Keratinocyte (primary cell): ENCODE results near the gene ALOX5AP. TPM values are rescaled to one million over a fixed set of nuclear protein-coding genes. Genes with fewer than 3 reads are reported as not detected.

Experiments used
- DNase-seq: peaks from one replicate; pipeline ENCODE4 v3.0.0-alpha.2; 2011; ENCODE audit warnings: low read depth, missing footprints, low spot score
- FAIRE-seq: peaks from 2 replicates; lab custom pipeline; 2011; peaks lifted over from hg19 to GRCh38; lab: Jason Lieb, UNC
- H2AFZ ChIP-seq: 2 replicates; pipeline ENCODE4 v1.6.0; 2012; ENCODE audit warnings: low read length, control low read depth, inconsistent platforms; ENCODE audit not compliant: control insufficient read depth
- H3K27ac ChIP-seq: 2 replicates; pipeline ENCODE4 v1.5.1; 2011; ENCODE audit warnings: low read length; ENCODE audit not compliant: control insufficient read depth, insufficient read depth
- H3K27me3 ChIP-seq: 3 replicates; pipeline ENCODE4 v1.6.0; 2011; ENCODE audit warnings: low read length; ENCODE audit not compliant: control insufficient read depth, insufficient read depth; ENCODE audit errors: extremely low read depth
- H3K36me3 ChIP-seq, 2 experiments: 2 replicates in 1 of 2; 3 replicates in 1 of 2; pipeline ENCODE4 v1.5.1; 2011; ENCODE audit warnings: low read length in 2 of 2, mild to moderate bottlenecking in 1 of 2; ENCODE audit not compliant: control insufficient read depth in 2 of 2, insufficient read depth in 2 of 2; ENCODE audit errors: extremely low read depth in 1 of 2
- H3K4me1 ChIP-seq: 3 replicates; pipeline ENCODE4 v1.5.1; 2011; ENCODE audit warnings: low read length; ENCODE audit not compliant: control insufficient read depth, insufficient read depth; ENCODE audit errors: extremely low read depth
- H3K4me2 ChIP-seq: 3 replicates; pipeline ENCODE4 v1.6.0; 2011; ENCODE audit warnings: low read depth, low read length; ENCODE audit not compliant: control insufficient read depth, insufficient read depth; ENCODE audit errors: extremely low read depth
- H3K4me3 ChIP-seq, 3 experiments: fragments of 200-600 bp in 1 of 3; sonication (generic) in 1 of 3; 2 replicates in 2 of 3; 3 replicates in 1 of 3; pipeline ENCODE4 v1.5.1; 2011 to 2016; ENCODE audit warnings: low read length in 3 of 3, mild to moderate bottlenecking in 3 of 3, control low read depth in 2 of 3, inconsistent platforms in 1 of 3, low read depth in 1 of 3, mixed read lengths in 1 of 3, mixed run types in 1 of 3, moderate library complexity in 1 of 3; ENCODE audit not compliant: control insufficient read depth in 2 of 3, insufficient read depth in 2 of 3; ENCODE audit errors: extremely low read depth in 1 of 3
- H3K79me2 ChIP-seq: 2 replicates; pipeline ENCODE4 v1.6.0; 2012; ENCODE audit warnings: low read length; ENCODE audit not compliant: control insufficient read depth, insufficient read depth
- H3K9ac ChIP-seq: 3 replicates; pipeline ENCODE4 v1.6.0; 2011; ENCODE audit warnings: low read length; ENCODE audit not compliant: control insufficient read depth, insufficient read depth; ENCODE audit errors: extremely low read depth
- H3K9me1 ChIP-seq: 3 replicates; pipeline ENCODE4 v1.6.0; 2011; ENCODE audit warnings: low read length; ENCODE audit not compliant: control insufficient read depth, insufficient read depth; ENCODE audit errors: extremely low read depth
- H3K9me3 ChIP-seq: 2 replicates; pipeline ENCODE4 v1.5.1; 2012; ENCODE audit warnings: low read depth, low read length; ENCODE audit not compliant: control insufficient read depth
- H4K20me1 ChIP-seq: 3 replicates; pipeline ENCODE4 v1.6.0; 2011; ENCODE audit warnings: low read length; ENCODE audit not compliant: control insufficient read depth, insufficient read depth; ENCODE audit errors: extremely low read depth
- EZH2 ChIP-seq: IDR thresholded peaks from one replicate; pipeline ENCODE4 v1.6.1; 2012; ENCODE audit warnings: inconsistent platforms, mild to moderate bottlenecking, low read length, moderate library complexity
- dilution Hi-C: fragments of 300-500 bp; cut with MboI; formaldehyde crosslinking; loops from one replicate; pipeline ENCODE4 v1.7.0; 2020; ENCODE audit warnings: low sequenced_read_pairs; ENCODE audit not compliant: extremely low pct_ligation_motif_present
- polyA plus RNA-seq, 5 experiments: library from polyadenylated mRNA; depleted of rRNA in 3 of 5; stranded (reverse) in 3 of 5; stranded (forward) in 1 of 5; unstranded in 1 of 5; fragments of >200 nt; gene quantifications; 1 replicate in 1 of 5; 2 replicates in 3 of 5; 3 replicates in 1 of 5; pipeline versions ENCODE4 v1.2.1 to v1.2.3, GENCODE V29; 2011 to 2012; ENCODE audit warnings: missing spikeins in 2 of 5, low read depth in 1 of 5, low replicate concordance in 1 of 5
- TF ChIP-seq, protein P1 (sequence below), 3 experiments: IDR thresholded peaks in 1 of 3; conservative IDR thresholded peaks in 1 of 3; optimal IDR thresholded peaks in 1 of 3; 2 replicates in 2 of 3; 3 replicates in 1 of 3; pipeline versions ENCODE3 to v1.5.1; 2011; ENCODE audit warnings: low read length in 3 of 3, mild to moderate bottlenecking in 3 of 3, moderate library complexity in 2 of 3, control low read depth in 1 of 3, inconsistent platforms in 1 of 3; ENCODE audit not compliant: insufficient read depth in 2 of 3; ENCODE audit errors: extremely low read depth in 1 of 3

The ALOX5AP gene
- polyA plus RNA-seq, 1 donor (not counting 4 experiments of a cell fraction or from before 2014, with no cell fraction given) = 0.31 TPM

GRCh38 chr13:30718661-30719524 is 16.4 kb upstream of the ALOX5AP start:
- Histone ChIP-seq H3K27me3 (no peaks in the 10 kb centered on the region), H3K9me1 (no peaks in the 10 kb centered on the region), H2AFZ (no peak overlapping the region), H3K9me3 (no peaks in the 10 kb centered on the region), H3K79me2 (no peaks in the 10 kb centered on the region), H3K9ac (no peak overlapping the region), H3K4me1 (peaks cover 12% of the 10 kb centered on the region), H4K20me1 (no peaks in the 10 kb centered on the region), H3K4me2 (peak overlapping the region; percentile 27), H3K36me3 (no peaks in the 10 kb centered on the region), H3K27ac (peak overlapping the region; percentile 26), H3K4me3 (no peak overlapping the region)
- no peak for DNase-seq
- TF ChIP-seq, protein P1, sequence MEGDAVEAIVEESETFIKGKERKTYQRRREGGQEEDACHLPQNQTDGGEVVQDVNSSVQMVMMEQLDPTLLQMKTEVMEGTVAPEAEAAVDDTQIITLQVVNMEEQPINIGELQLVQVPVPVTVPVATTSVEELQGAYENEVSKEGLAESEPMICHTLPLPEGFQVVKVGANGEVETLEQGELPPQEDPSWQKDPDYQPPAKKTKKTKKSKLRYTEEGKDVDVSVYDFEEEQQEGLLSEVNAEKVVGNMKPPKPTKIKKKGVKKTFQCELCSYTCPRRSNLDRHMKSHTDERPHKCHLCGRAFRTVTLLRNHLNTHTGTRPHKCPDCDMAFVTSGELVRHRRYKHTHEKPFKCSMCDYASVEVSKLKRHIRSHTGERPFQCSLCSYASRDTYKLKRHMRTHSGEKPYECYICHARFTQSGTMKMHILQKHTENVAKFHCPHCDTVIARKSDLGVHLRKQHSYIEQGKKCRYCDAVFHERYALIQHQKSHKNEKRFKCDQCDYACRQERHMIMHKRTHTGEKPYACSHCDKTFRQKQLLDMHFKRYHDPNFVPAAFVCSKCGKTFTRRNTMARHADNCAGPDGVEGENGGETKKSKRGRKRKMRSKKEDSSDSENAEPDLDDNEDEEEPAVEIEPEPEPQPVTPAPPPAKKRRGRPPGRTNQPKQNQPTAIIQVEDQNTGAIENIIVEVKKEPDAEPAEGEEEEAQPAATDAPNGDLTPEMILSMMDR (optimal IDR thresholded peaks at IDR 0.05 in 1 of 3, IDR thresholded peaks at IDR 0.05 in 1 of 3, conservative IDR thresholded peaks at IDR 0.05 in 1 of 3; ENCODE audit: extremely low read depth in 1 of 3, insufficient read depth in 2 of 3, low read length in 3 of 3) = no peak
- TF ChIP-seq EZH2 = no peak
- dilution Hi-C loops = no loop called here
- FAIRE-seq = peak; percentile 73

DNA sequence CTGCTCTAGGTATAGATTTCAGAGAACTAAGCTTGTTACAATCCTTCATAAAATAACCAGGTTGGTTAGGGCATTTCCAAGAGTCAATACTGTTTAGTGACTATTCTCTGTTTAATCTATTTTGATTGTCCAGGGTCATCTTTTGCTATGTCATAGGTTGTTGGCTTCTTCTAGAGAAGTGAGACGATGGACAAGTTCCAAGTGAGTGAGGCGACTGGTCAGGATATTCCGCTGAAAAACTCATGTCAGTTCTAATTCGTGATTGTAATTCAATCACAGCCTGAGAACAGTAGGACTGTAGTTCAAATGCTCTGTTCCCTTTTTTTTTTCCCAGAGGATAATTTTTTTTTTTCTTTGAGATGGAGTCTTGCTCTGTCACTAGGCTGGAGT is 15.8 kb upstream of the ALOX5AP start:
- DNase-seq = no peak
- TF ChIP-seq, protein P1 (optimal IDR thresholded peaks at IDR 0.05 in 1 of 3, IDR thresholded peaks at IDR 0.05 in 1 of 3, conservative IDR thresholded peaks at IDR 0.05 in 1 of 3; ENCODE audit: extremely low read depth in 1 of 3, insufficient read depth in 2 of 3, low read length in 3 of 3) = no peak
- TF ChIP-seq EZH2 = no peak

More for the DNA sequence above, 15.8 kb upstream of the ALOX5AP start:
- no peaks in the 10 kb centered on the region for H3K9me3 ChIP-seq
- no peak overlapping the region for H3K4me2 ChIP-seq
- no peaks in the 10 kb centered on the region for H3K9me1 ChIP-seq
- FAIRE-seq = no peak
- H3K4me3 ChIP-seq = no peak overlapping the region
- no peaks in the 10 kb centered on the region for H4K20me1 ChIP-seq
- dilution Hi-C loops = no loop called here
- no peaks in the 10 kb centered on the region for H3K27me3 ChIP-seq
- no peak overlapping the region for H3K27ac ChIP-seq
- no peaks in the 10 kb centered on the region for H3K36me3 ChIP-seq
- H3K9ac ChIP-seq = no peak overlapping the region
- H2AFZ ChIP-seq = no peak overlapping the region
- peaks cover 12% of the 10 kb centered on the region for H3K4me1 ChIP-seq
- no peaks in the 10 kb centered on the region for H3K79me2 ChIP-seq
